GM19328 (cell line): ENCODE data around the gene MMP15.

Source experiments
- ATAC-seq: cut with Tn5 transposase; IDR thresholded peaks from one replicate; pipeline ENCODE4 v1.9.1; 2021; ENCODE audit warnings: mild to moderate bottlenecking, moderate library complexity; ENCODE audit not compliant: unreplicated experiment

Gene MMP15

GRCh38 chr16:58016840-58017446 lies 8.6 kb upstream of the MMP15 start:
- ATAC-seq: no peak

- no peak for ATAC-seq
These were observed 6.8 kb upstream of the MMP15 start for GRCh38 chr16:58018803-58019202.

GRCh38 chr16:58019866-58020538 lies 5.6 kb upstream of the MMP15 start:
- no peak for ATAC-seq

GRCh38 chr16:58020628-58021521 lies 4.7 kb upstream of the MMP15 start:
- ATAC-seq: no peak

- no peak for ATAC-seq
These were observed 3.6 kb upstream of the MMP15 start for GRCh38 chr16:58021661-58022551.

- no peak for ATAC-seq
These were observed 2.8 kb upstream of the MMP15 start for GRCh38 chr16:58022601-58023371.

- ATAC-seq: no peak
These were observed 836 bp upstream of the MMP15 start for GRCh38 chr16:58024486-58025350.

- peak; percentile 15 for ATAC-seq
These were observed 668 bp downstream of the MMP15 start for GRCh38 chr16:58026139-58026704.

GRCh38 chr16:58026705-58027160 lies 1.2 kb downstream of the MMP15 start:
- no peak for ATAC-seq

- ATAC-seq: no peak
These were observed 1.8 kb downstream of the MMP15 start for GRCh38 chr16:58027161-58027915.

GRCh38 chr16:58027916-58028455 lies 2.4 kb downstream of the MMP15 start:
- no peak for ATAC-seq

- ATAC-seq: no peak
These were observed 3.1 kb downstream of the MMP15 start for GRCh38 chr16:58028541-58029070.

- ATAC-seq: no peak
These were observed 3.9 kb downstream of the MMP15 start for GRCh38 chr16:58029410-58029809.

- ATAC-seq: no peak
These were observed 4.7 kb downstream of the MMP15 start for GRCh38 chr16:58030136-58030840.

GRCh38 chr16:58031016-58031800 lies 5.7 kb downstream of the MMP15 start:
- ATAC-seq: no peak

- ATAC-seq: no peak
These were observed 7.2 kb downstream of the MMP15 start for GRCh38 chr16:58032710-58033293.
